Left ventricle myocardium inferior (tissue), 1 donor: ENCODE data around the gene ADNP2. TPM values are rescaled to one million over a fixed set of nuclear protein-coding genes. Genes with fewer than 3 reads are reported as not detected.

ENCODE experiments used
- DNase-seq: peaks from one replicate; pipeline ENCODE4 v3.0.0-alpha.2; 2020
- H3K27ac ChIP-seq: fragments of 200-600 bp; replicated peaks from 2 replicates; pipeline ENCODE4 v1.8.0; 2021
- H3K27me3 ChIP-seq: fragments of 200-600 bp; 2 replicates; pipeline ENCODE4 v1.8.0; 2021; ENCODE audit warnings: low read depth
- H3K36me3 ChIP-seq: fragments of 200-600 bp; 2 replicates; pipeline ENCODE4 v1.8.0; 2021
- H3K4me1 ChIP-seq: fragments of 200-600 bp; 2 replicates; pipeline ENCODE4 v1.8.0; 2021
- H3K4me3 ChIP-seq: fragments of 200-600 bp; 2 replicates; pipeline ENCODE4 v1.8.0; 2021; ENCODE audit warnings: mild to moderate bottlenecking, moderate library complexity
- H3K9me3 ChIP-seq: fragments of 200-600 bp; replicated peaks from 2 replicates; pipeline ENCODE4 v1.8.0; 2021
- CTCF ChIP-seq: fragments of 200-600 bp; IDR thresholded peaks from 2 replicates; pipeline ENCODE4 v1.8.0; 2021; ENCODE audit warnings: antibody characterized with exemption, mild to moderate bottlenecking, borderline replicate concordance
- intact Hi-C: fragments of 100-400 bp; cut with micrococcal nuclease; formaldehyde crosslinking; loops from one replicate; pipeline ENCODE4 v1.11.0; 2022
- total RNA-seq: library from RNA; stranded (reverse); fragmentation: NEBNext Ultra II Directional; extraction: Animal tissue kit (Norgen Biotek cat#: 25700); gene quantifications from one replicate; pipeline ENCODE4 v1.2.1, GENCODE V29; 2021
- donor health status: DM: no; HTN: yes; CAD: no; lungs with severe emphysema.

Gene ADNP2
- total RNA-seq, 1 donor from 2014 or later = 7.5 TPM

- TF ChIP-seq CTCF = no peak
- intact Hi-C loops = no loop called here
- no peak for DNase-seq
Observed at GRCh38 chr18:80145196-80145804, 36.2 kb downstream of the ADNP2 start.

GRCh38 chr18:80147037-80147417 lies 38.0 kb downstream of the ADNP2 start:
- Histone ChIP-seq H3K4me3 (peak overlapping the region; percentile 68), H3K9me3 (no peaks in the 10 kb centered on the region), H3K27ac (no peak overlapping the region), H3K36me3 (peaks cover 3% of the 10 kb centered on the region), H3K27me3 (no peaks in the 10 kb centered on the region), H3K4me1 (peaks cover 16% of the 10 kb centered on the region)
- intact Hi-C loops = no loop called here
- TF ChIP-seq CTCF = no peak
- DNase-seq = no peak

More at GRCh38 chr18:80145196-80145804, 36.2 kb downstream of the ADNP2 start:
- Histone ChIP-seq H3K27me3 (no peaks in the 10 kb centered on the region), H3K9me3 (no peaks in the 10 kb centered on the region), H3K4me1 (peaks cover 16% of the 10 kb centered on the region), H3K36me3 (peaks cover 3% of the 10 kb centered on the region), H3K4me3 (no peak overlapping the region), H3K27ac (no peak overlapping the region)

GRCh38 chr18:80147418-80148325 lies 38.6 kb downstream of the ADNP2 start:
- peaks cover 3% of the 10 kb centered on the region for H3K36me3 ChIP-seq
- peaks cover 16% of the 10 kb centered on the region for H3K4me1 ChIP-seq
- peak; percentile 77 for DNase-seq
- H3K4me3 ChIP-seq = peak overlapping the region; percentile 68
- TF ChIP-seq CTCF = no peak
- intact Hi-C loops = no loop called here
- no peaks in the 10 kb centered on the region for H3K27me3 ChIP-seq
- H3K27ac ChIP-seq = no peak overlapping the region
- no peaks in the 10 kb centered on the region for H3K9me3 ChIP-seq

- Histone ChIP-seq H3K4me1 (peaks cover 16% of the 10 kb centered on the region), H3K9me3 (no peaks in the 10 kb centered on the region), H3K4me3 (peak overlapping the region; percentile 68), H3K27me3 (no peaks in the 10 kb centered on the region), H3K36me3 (peaks cover 3% of the 10 kb centered on the region), H3K27ac (no peak overlapping the region)
- no peak for DNase-seq
- intact Hi-C loops = no loop called here
- TF ChIP-seq CTCF = no peak
Observed at GRCh38 chr18:80148326-80149199, 39.5 kb downstream of the ADNP2 start.

GRCh38 chr18:80149667-80150066 lies 40.6 kb downstream of the ADNP2 start:
- H3K36me3 ChIP-seq = peaks cover 3% of the 10 kb centered on the region
- H3K27me3 ChIP-seq = no peaks in the 10 kb centered on the region
- no peak overlapping the region for H3K27ac ChIP-seq
- TF ChIP-seq CTCF = no peak
- H3K4me3 ChIP-seq = no peak overlapping the region
- DNase-seq = no peak
- no peaks in the 10 kb centered on the region for H3K9me3 ChIP-seq
- H3K4me1 ChIP-seq = peaks cover 16% of the 10 kb centered on the region
- intact Hi-C loops = no loop called here
